Fibroblast of the aortic adventitia (primary cell): ENCODE data around the gene TOMM40L. TPM values are rescaled to one million over a fixed set of nuclear protein-coding genes. Genes with fewer than 3 reads are reported as not detected.

Source experiments
- DNase-seq: peaks from one replicate; pipeline ENCODE4 v3.0.0-alpha.2; 2010; ENCODE audit warnings: low read depth
- H3K4me3 ChIP-seq: 2 replicates; pipeline ENCODE4 v1.5.1; 2011; ENCODE audit warnings: low read depth, mild to moderate bottlenecking, control low read depth, low read length, moderate library complexity
- CTCF ChIP-seq: IDR thresholded peaks from 2 replicates; pipeline ENCODE4 v1.5.1; 2011; ENCODE audit warnings: mild to moderate bottlenecking, low read length, control low read depth, inconsistent platforms; ENCODE audit not compliant: insufficient read depth
- total RNA-seq: library from RNA; depleted of rRNA; stranded (reverse); fragments of >200 nt; gene quantifications from 2 replicates; pipeline ENCODE4 v1.2.3, GENCODE V29; 2012; ENCODE audit warnings: low replicate concordance

The TOMM40L gene
- total RNA-seq, 1 donor = 9.1 TPM

- no peak overlapping the region for H3K4me3 ChIP-seq
- TF ChIP-seq CTCF = no peak
- DNase-seq = no peak
Measured at GRCh38 chr1:161267321-161267720, 41.5 kb downstream of the TOMM40L start.

GRCh38 chr1:161273402-161273801, 47.5 kb downstream of the TOMM40L start:
- no peak for TF ChIP-seq CTCF
- no peak overlapping the region for H3K4me3 ChIP-seq
- peak; percentile 15 for DNase-seq

DNA sequence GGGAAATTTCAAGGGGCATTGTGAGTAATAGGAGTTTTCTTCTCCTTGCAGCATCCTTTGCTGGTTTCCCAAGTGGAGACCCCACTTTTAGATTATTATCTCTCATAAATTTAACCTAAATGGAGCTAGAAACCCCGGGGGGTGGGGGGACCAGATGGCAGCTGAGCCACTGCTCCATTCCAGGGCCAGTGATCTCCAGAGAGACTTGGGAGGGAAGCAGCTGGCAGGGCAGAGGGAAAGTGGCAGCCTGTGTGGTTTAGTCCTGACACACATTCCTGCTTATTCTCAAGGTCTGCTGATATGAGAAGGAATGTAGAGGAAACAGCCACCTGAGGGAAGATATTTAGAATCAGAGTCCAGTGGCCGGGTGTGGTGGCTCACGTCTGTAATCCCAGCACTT, 49.0 kb downstream of the TOMM40L start:
- no peak for TF ChIP-seq CTCF
- no peak for DNase-seq
- H3K4me3 ChIP-seq = no peak overlapping the region

Other genes with a start within 250 kb of the TOMM40L start
- gene F11R, start 204.9 kb upstream of the TOMM40L start, total RNA-seq = 0.36 and 3.3 TPM in 2 replicates
- gene TSTD1, start 187.1 kb upstream of the TOMM40L start, total RNA-seq = 0.90 TPM in 1 of 2 replicates, not detected in the other
- gene USF1, start 180.1 kb upstream of the TOMM40L start, total RNA-seq = 23.5 and 36.2 TPM in 2 replicates
- not detected in 2 replicates for gene ARHGAP30, start 156.2 kb upstream of the TOMM40L start, total RNA-seq
- not detected in 2 replicates for gene NECTIN4, start 136.5 kb upstream of the TOMM40L start, total RNA-seq
- gene KLHDC9, start 127.7 kb upstream of the TOMM40L start, total RNA-seq = 0.90 and 1.8 TPM in 2 replicates
- gene PFDN2, start 108.0 kb upstream of the TOMM40L start, total RNA-seq = 39.9 and 50.2 TPM in 2 replicates
- gene NIT1, start 108.0 kb upstream of the TOMM40L start, total RNA-seq = 13.3 and 18.3 TPM in 2 replicates
- 7.8 and 25.8 TPM in 2 replicates for gene DEDD, start 93.4 kb upstream of the TOMM40L start, total RNA-seq
- gene UFC1, start 72.1 kb upstream of the TOMM40L start, total RNA-seq = 65.3 and 111 TPM in 2 replicates
- 6.1 and 11.6 TPM in 2 replicates for gene USP21, start 66.6 kb upstream of the TOMM40L start, total RNA-seq
- gene PPOX, start 59.6 kb upstream of the TOMM40L start, total RNA-seq = 14.0 and 16.0 TPM in 2 replicates
- 8.3 and 11.4 TPM in 2 replicates for gene B4GALT3, start 48.6 kb upstream of the TOMM40L start, total RNA-seq
- 1.1 and 3.1 TPM in 2 replicates for gene ADAMTS4, start 27.0 kb upstream of the TOMM40L start, total RNA-seq
- gene NDUFS2, start 23.7 kb upstream of the TOMM40L start, total RNA-seq = 65.4 and 67.5 TPM in 2 replicates
- not detected in 2 replicates for gene FCER1G, start 10.8 kb upstream of the TOMM40L start, total RNA-seq
- gene APOA2, start 2.4 kb upstream of the TOMM40L start, total RNA-seq = not detected in 2 replicates
- not detected in 2 replicates for gene NR1I3, start 12.1 kb downstream of the TOMM40L start, total RNA-seq
- not detected in 2 replicates for gene PCP4L1, start 32.7 kb downstream of the TOMM40L start, total RNA-seq
- 0.09 and 1.2 TPM in 2 replicates for gene MPZ, start 83.9 kb downstream of the TOMM40L start, total RNA-seq
- 52.1 and 56.5 TPM in 2 replicates for gene SDHC, start 88.3 kb downstream of the TOMM40L start, total RNA-seq
- not detected in 2 replicates for gene CFAP126, start 141.8 kb downstream of the TOMM40L start, total RNA-seq